NCI-H1694 (cell line): ENCODE data around the gene PEG3.

Experiments
- DNase-seq: peaks from one replicate; lab custom pipeline; 2025; lab: John Stamatoyannopoulos, UW

Gene PEG3

DNA sequence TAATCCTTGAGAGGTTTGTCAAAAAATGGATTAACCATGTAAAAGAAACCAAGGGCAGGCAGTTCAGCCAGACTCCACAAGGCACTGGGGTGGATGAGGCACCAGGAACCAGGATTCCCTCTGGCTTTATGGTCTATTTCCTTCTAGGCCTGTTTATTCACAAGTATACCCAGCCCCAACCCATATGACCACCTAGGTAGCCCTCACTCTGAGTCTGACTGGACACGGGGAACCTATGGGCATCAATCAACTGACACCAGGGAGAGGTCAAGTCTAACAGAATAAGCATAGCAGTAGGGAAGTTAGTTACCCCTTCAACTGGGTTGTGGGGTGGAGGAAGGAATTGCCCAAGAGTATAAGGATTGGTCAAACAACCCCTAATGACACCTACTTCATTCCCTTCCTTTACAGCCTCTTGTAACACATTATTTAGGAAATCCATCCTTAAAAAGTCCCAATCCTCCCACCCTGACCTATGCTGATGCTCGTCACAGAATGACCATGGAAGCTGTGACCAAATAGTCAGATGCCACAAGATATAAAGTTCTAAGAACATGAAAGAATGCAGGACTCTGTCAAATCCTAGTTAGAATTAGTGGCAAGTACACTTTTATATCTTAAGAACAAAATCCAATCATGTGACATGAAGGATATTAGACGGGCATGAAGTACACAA, 31.7 kb downstream of the PEG3 start:
- DNase-seq: no peak

- no peak for DNase-seq
Observed at GRCh38 chr19:56806639-56807038, 33.9 kb downstream of the PEG3 start.
